Measurements from ENCODE around the gene POP7. TPM values are rescaled to one million over a fixed set of nuclear protein-coding genes. Genes with fewer than 3 reads are reported as not detected.

The POP7 gene
- total RNA-seq, 2 experiments from 2014 or later, result 47.2 to 94.3 TPM

GRCh38 chr7:100730136-100730800 lies 24.3 kb downstream of the POP7 start:
- H3K9me3 ChIP-seq (ENCODE audit: low read length), result no peaks in the 10 kb centered on the region
- H3K36me3 ChIP-seq (ENCODE audit: insufficient read depth, low read length), result no peaks in the 10 kb centered on the region
- no TSS peak for BruUV-seq (replicated peaks)
- no peaks in the 10 kb centered on the region for H4K20me1 ChIP-seq (ENCODE audit: insufficient read depth, low read length)
- ChIA-PET POLR2A (interaction anchor here (0.6 kb wide), 1 partner anchor 71 kb away, joined by 3 read pairs; no protein-coding TSS in a partner anchor), CTCF (ENCODE audit: unreplicated experiment) (no interaction called here)
- H3K9me2 ChIP-seq (ENCODE audit: insufficient read depth, low read length), result no peaks in the 10 kb centered on the region
- no peak overlapping the region for H2AFZ ChIP-seq (ENCODE audit: low read length)
- H3K4me3 ChIP-seq (ENCODE audit: low read depth, low read length, poor library complexity, severe bottlenecking), result no peak overlapping the region
- no peaks in the 10 kb centered on the region for H3K79me2 ChIP-seq (ENCODE audit: insufficient read depth, low read depth, low read length)
- no peak overlapping the region for H3K4me2 ChIP-seq (ENCODE audit: low read length)
- no peak overlapping the region for H3K27ac ChIP-seq (ENCODE audit: low read depth, low read length, poor library complexity, severe bottlenecking)
- intact Hi-C loops (cut with micrococcal nuclease; ENCODE audit: unreplicated experiment), result no loop called here
- no peak for DNase-seq (ENCODE audit: low spot score)
- TF ChIP-seq EZH2phosphoT487 (IDR thresholded peaks at IDR 0.05; ENCODE audit: borderline replicate concordance, low read depth, low read length) (no peak), CTCF (conservative IDR thresholded peaks at IDR 0.05; ENCODE audit: low read length) (no peak)
- H3K4me1 ChIP-seq (ENCODE audit: insufficient read depth, low read length, poor library complexity, severe bottlenecking), result no peaks in the 10 kb centered on the region

GRCh38 chr7:100731937-100732636 lies 26.2 kb downstream of the POP7 start:
- no TSS peak for BruUV-seq (replicated peaks)
- no peak overlapping the region for H3K4me2 ChIP-seq (ENCODE audit: low read length)
- H4K20me1 ChIP-seq (ENCODE audit: insufficient read depth, low read length), result no peaks in the 10 kb centered on the region
- no peak overlapping the region for H3K27ac ChIP-seq (ENCODE audit: low read depth, low read length, poor library complexity, severe bottlenecking)
- ChIA-PET CTCF (ENCODE audit: unreplicated experiment) (no interaction called here), POLR2A (interaction anchor here (0.6 kb wide), 1 partner anchor 169 kb away, joined by 3 read pairs; no protein-coding TSS in a partner anchor)
- no peaks in the 10 kb centered on the region for H3K79me2 ChIP-seq (ENCODE audit: insufficient read depth, low read depth, low read length)
- no peak for DNase-seq (ENCODE audit: low spot score)
- TF ChIP-seq EZH2phosphoT487 (IDR thresholded peaks at IDR 0.05; ENCODE audit: borderline replicate concordance, low read depth, low read length), result no peak
- no peak for TF ChIP-seq CTCF (conservative IDR thresholded peaks at IDR 0.05; ENCODE audit: low read length)
- intact Hi-C loops (cut with micrococcal nuclease; ENCODE audit: unreplicated experiment), result no loop called here
- H3K9me2 ChIP-seq (ENCODE audit: insufficient read depth, low read length), result no peaks in the 10 kb centered on the region
- H3K9me3 ChIP-seq (ENCODE audit: low read length), result no peaks in the 10 kb centered on the region
- no peak overlapping the region for H2AFZ ChIP-seq (ENCODE audit: low read length)
- no peaks in the 10 kb centered on the region for H3K4me1 ChIP-seq (ENCODE audit: insufficient read depth, low read length, poor library complexity, severe bottlenecking)
- H3K36me3 ChIP-seq (ENCODE audit: insufficient read depth, low read length), result no peaks in the 10 kb centered on the region
- no peak overlapping the region for H3K4me3 ChIP-seq (ENCODE audit: low read depth, low read length, poor library complexity, severe bottlenecking)

- intact Hi-C loops (cut with micrococcal nuclease; ENCODE audit: unreplicated experiment), result no loop called here
- Histone ChIP-seq H2AFZ (ENCODE audit: low read length) (no peak overlapping the region), H3K9me2 (ENCODE audit: insufficient read depth, low read length) (no peaks in the 10 kb centered on the region), H3K79me2 (ENCODE audit: insufficient read depth, low read depth, low read length) (no peaks in the 10 kb centered on the region), H3K9me3 (ENCODE audit: low read length) (no peaks in the 10 kb centered on the region), H4K20me1 (ENCODE audit: insufficient read depth, low read length) (no peaks in the 10 kb centered on the region), H3K36me3 (ENCODE audit: insufficient read depth, low read length) (no peaks in the 10 kb centered on the region), H3K4me3 (ENCODE audit: low read depth, low read length, poor library complexity, severe bottlenecking) (no peak overlapping the region), H3K4me1 (ENCODE audit: insufficient read depth, low read length, poor library complexity, severe bottlenecking) (no peaks in the 10 kb centered on the region), H3K27ac (ENCODE audit: low read depth, low read length, poor library complexity, severe bottlenecking) (no peak overlapping the region), H3K4me2 (ENCODE audit: low read length) (no peak overlapping the region)
- POLR2A ChIA-PET, result interaction anchor here (0.6 kb wide), 1 partner anchor 278 kb away, joined by 5 read pairs; no protein-coding TSS in a partner anchor
- TF ChIP-seq EZH2phosphoT487 (IDR thresholded peaks at IDR 0.05; ENCODE audit: borderline replicate concordance, low read depth, low read length), result no peak
- TF ChIP-seq CTCF (conservative IDR thresholded peaks at IDR 0.05; ENCODE audit: low read length), result no peak
- no TSS peak for BruUV-seq (replicated peaks)
- CTCF ChIA-PET (ENCODE audit: unreplicated experiment), result no interaction called here
- DNase-seq (ENCODE audit: low spot score), result no peak
Measured at GRCh38 chr7:100735730-100736129, 29.8 kb downstream of the POP7 start.

Data from OCI-LY7 (cell line).